ENCODE results near the gene ILF2.

ILF2 gene

GRCh38 chr1:153617663-153618062, 53.1 kb downstream of the ILF2 start:
- peaks cover 0 to 3% of the 10 kb centered on the region in 2 donors for H3K36me3 Mint-ChIP-seq
- peaks cover 0 to 5% of the 10 kb centered on the region in 2 donors for H3K27me3 Mint-ChIP-seq
- ATAC-seq (replicated peaks), result peak; percentile 91 to 94
- peak; percentile 50 for DNase-seq
- no peak overlapping the region for H3K4me3 Mint-ChIP-seq
- peak overlapping the region; percentile 74 for H3K27ac Mint-ChIP-seq
- H3K4me1 Mint-ChIP-seq, result peaks cover 19 to 32% of the 10 kb centered on the region in 2 donors
- no peaks in the 10 kb centered on the region for H3K9me3 Mint-ChIP-seq

DNA sequence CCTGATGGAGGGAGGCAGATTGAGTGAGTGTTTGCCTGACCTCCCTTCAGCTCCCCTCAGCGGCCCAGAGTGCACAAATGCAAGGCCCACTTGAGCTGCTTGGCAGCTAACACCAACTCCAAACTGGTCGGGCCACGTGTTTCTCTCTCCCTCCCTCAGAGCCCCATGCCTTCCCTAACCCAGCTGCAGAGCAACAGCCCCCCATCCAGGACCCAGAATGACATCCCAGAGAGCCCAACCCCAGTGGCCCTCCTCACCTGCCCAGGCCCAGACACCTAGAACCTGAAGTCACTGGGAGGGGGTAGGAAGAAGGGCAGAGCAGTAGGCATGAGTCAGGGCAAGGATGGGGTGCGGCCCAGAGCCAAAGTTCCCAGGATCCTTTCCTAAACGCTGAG, 53.9 kb downstream of the ILF2 start:
- H3K36me3 Mint-ChIP-seq, result peaks cover 0 to 3% of the 10 kb centered on the region in 2 donors
- peaks cover 0 to 5% of the 10 kb centered on the region in 2 donors for H3K27me3 Mint-ChIP-seq
- no peaks in the 10 kb centered on the region for H3K9me3 Mint-ChIP-seq
- peak overlapping the region; percentile 74 for H3K27ac Mint-ChIP-seq
- peaks cover 19 to 31% of the 10 kb centered on the region in 2 donors for H3K4me1 Mint-ChIP-seq
- ATAC-seq (replicated peaks) (no peak), DNase-seq (no peak)
- no peak overlapping the region for H3K4me3 Mint-ChIP-seq

DNA sequence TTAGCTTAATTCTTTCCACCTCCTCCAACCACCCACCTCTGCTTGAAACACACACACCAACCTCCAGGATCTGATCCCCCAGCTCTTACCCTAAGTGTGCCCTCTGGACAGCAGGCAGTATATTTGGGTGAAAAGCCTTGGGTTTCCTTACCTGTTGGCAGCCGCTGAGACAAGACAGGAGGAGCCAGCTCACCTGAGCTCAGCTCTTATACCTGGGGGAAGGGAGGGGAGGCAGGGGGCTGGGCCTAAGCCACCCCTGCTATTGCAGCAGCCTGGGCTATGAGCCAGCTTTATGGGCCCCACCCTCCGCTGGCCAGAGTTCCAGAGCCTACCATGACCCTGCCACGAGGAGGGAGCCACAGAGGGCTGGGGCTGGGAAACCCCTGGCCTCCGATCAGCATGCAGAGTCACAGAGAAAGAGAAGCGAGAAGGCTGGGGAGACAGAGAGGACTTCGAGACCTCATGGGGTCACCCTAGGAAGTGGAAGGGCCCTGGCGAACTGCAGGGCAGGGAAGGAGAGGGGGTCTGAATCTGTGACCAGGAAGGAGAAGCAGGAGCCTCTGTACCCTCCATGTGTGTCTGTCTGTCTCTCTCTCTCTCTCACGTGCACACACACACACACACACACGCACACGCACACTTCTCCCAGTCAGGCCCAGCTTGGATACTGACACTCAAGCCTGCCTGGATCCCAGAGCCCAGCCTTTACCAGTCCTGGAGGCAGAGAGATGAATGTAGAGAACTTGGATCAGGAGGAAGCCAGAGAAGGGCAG, 54.5 kb downstream of the ILF2 start, which contains the start of gene S100A14:
TSS of gene S100A14 (minus strand) at position 182 of the 773 bp plus-strand sequence. CDS start 467 bp downstream, outside the sequence.
- no peaks in the 10 kb centered on the region for H3K9me3 Mint-ChIP-seq
- peak; percentile 37 to 53 for ATAC-seq (replicated peaks)
- DNase-seq, result no peak

GRCh38 chr1:153615406-153615805, 55.4 kb downstream of the ILF2 start:
- Mint-ChIP-seq H3K4me3 (no peak overlapping the region), H3K9me3 (no peaks in the 10 kb centered on the region), H3K27me3 (peaks cover 0 to 5% of the 10 kb centered on the region in 2 donors), H3K4me1 (peaks cover 21 to 31% of the 10 kb centered on the region in 2 donors), H3K36me3 (peaks cover 0 to 3% of the 10 kb centered on the region in 2 donors), H3K27ac (no peak overlapping the region)
- ATAC-seq (replicated peaks) (no peak), DNase-seq (no peak)

More for the DNA sequence above, 54.5 kb downstream of the ILF2 start, which contains the start of gene S100A14:
- H3K4me1 Mint-ChIP-seq, result peaks cover 19 to 31% of the 10 kb centered on the region in 2 donors
- H3K27ac Mint-ChIP-seq, result peak within 1 kb of the TSS; percentile 74
- H3K36me3 Mint-ChIP-seq, result peaks cover 0 to 3% of the 10 kb centered on the region in 2 donors
- no peak within 1 kb of the TSS for H3K4me3 Mint-ChIP-seq
- H3K27me3 Mint-ChIP-seq, result peaks cover 0 to 5% of the 10 kb centered on the region in 2 donors

GRCh38 chr1:153614906-153615305, 55.9 kb downstream of the ILF2 start:
- Mint-ChIP-seq H3K4me1 (peaks cover 21 to 31% of the 10 kb centered on the region in 2 donors), H3K27ac (no peak overlapping the region), H3K4me3 (no peak overlapping the region), H3K9me3 (no peaks in the 10 kb centered on the region), H3K36me3 (peaks cover 0 to 3% of the 10 kb centered on the region in 2 donors), H3K27me3 (peaks cover 0 to 5% of the 10 kb centered on the region in 2 donors)
- no peak for ATAC-seq (replicated peaks)
- no peak for DNase-seq

- H3K4me1 Mint-ChIP-seq, result peaks cover 21 to 31% of the 10 kb centered on the region in 2 donors
- H3K4me3 Mint-ChIP-seq, result no peak overlapping the region
- H3K9me3 Mint-ChIP-seq, result no peaks in the 10 kb centered on the region
Measured at GRCh38 chr1:153614189-153614900, 56.4 kb downstream of the ILF2 start.

GRCh38 chr1:153613406-153613805, 57.4 kb downstream of the ILF2 start:
- H3K4me1 Mint-ChIP-seq, result peaks cover 24 to 31% of the 10 kb centered on the region in 2 donors
- peaks cover 0 to 5% of the 10 kb centered on the region in 2 donors for H3K27me3 Mint-ChIP-seq
- no peaks in the 10 kb centered on the region for H3K9me3 Mint-ChIP-seq
- DNase-seq (no peak), ATAC-seq (replicated peaks) (no peak)
- no peak overlapping the region for H3K27ac Mint-ChIP-seq
- no peaks in the 10 kb centered on the region for H3K36me3 Mint-ChIP-seq
- H3K4me3 Mint-ChIP-seq, result no peak overlapping the region

More at GRCh38 chr1:153614189-153614900, 56.4 kb downstream of the ILF2 start:
- ATAC-seq (replicated peaks) (no peak), DNase-seq (no peak)
- H3K27ac Mint-ChIP-seq, result no peak overlapping the region
- peaks cover 0 to 5% of the 10 kb centered on the region in 2 donors for H3K27me3 Mint-ChIP-seq
- H3K36me3 Mint-ChIP-seq, result peaks cover 0 to 3% of the 10 kb centered on the region in 2 donors

DNA sequence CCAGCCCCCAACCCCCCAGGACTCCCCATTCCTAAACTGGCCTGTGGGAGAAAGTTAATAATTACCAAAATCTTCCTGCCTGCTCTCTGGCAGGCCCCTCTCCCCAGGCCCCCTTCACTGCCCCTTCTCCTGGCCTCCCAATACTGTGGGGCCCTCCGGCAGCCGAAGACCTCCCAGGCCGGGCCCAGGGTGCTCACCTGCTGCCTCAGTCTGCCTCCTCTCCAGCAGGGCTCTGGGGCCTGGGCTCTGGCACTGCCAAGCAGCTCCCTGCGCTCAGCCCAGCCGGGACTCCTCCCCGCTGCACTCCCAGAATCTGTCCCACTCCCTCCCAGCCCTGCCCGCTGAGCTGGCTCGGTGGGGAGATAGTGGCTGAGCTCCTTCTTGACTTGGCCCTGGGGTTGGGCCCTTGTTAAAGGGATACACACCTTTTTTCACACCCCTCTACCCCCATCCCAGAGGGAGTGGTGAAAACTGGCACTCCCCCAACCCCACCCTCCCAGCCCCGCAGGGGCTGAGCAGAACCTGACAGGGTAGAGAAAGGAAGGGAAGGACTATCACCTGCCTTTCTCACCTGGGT, 58.0 kb downstream of the ILF2 start, which contains the start of gene S100A16:
TSS of gene S100A16 (minus strand) at position 383 of the 577 bp plus-strand sequence. CDS start 4,986 bp downstream, outside the sequence.
- no peaks in the 10 kb centered on the region for H3K9me3 Mint-ChIP-seq
- H3K36me3 Mint-ChIP-seq, result no peaks in the 10 kb centered on the region
- no peak for DNase-seq
- no peak for ATAC-seq (replicated peaks)
- H3K4me3 Mint-ChIP-seq, result no peak within 1 kb of the TSS
- peaks cover 24 to 28% of the 10 kb centered on the region in 2 donors for H3K4me1 Mint-ChIP-seq
- H3K27me3 Mint-ChIP-seq, result peaks cover 0 to 5% of the 10 kb centered on the region in 2 donors
- peak within 1 kb of the TSS; percentile 49 for H3K27ac Mint-ChIP-seq

- H3K27me3 Mint-ChIP-seq, result peaks cover 0 to 5% of the 10 kb centered on the region in 2 donors
- H3K4me1 Mint-ChIP-seq, result peaks cover 19 to 22% of the 10 kb centered on the region in 2 donors
- peak overlapping the region; percentile 49 for H3K27ac Mint-ChIP-seq
- no peaks in the 10 kb centered on the region for H3K36me3 Mint-ChIP-seq
- no peak overlapping the region for H3K4me3 Mint-ChIP-seq
- DNase-seq, result no peak
- H3K9me3 Mint-ChIP-seq, result no peaks in the 10 kb centered on the region
- ATAC-seq (replicated peaks), result no peak
Measured at GRCh38 chr1:153612111-153612754, 58.6 kb downstream of the ILF2 start.
